Dendritic cell treated with granulocyte-macrophage colony-stimulating factor and Interleukin-4, amounts not matched to agents 40 ng/mL and 50 ng/mL, for 4 days (primary cell): ENCODE measurements around the gene U2AF2.
A peak's percentile ranks its signal among the peaks of the same experiment; 100 is the strongest.

Experiments
- H3K27ac Mint-ChIP-seq: one replicate; pipeline ENCODE4 v1.8.0; 2022; ENCODE audit warnings: mild to moderate bottlenecking, mixed read lengths
- H3K27me3 Mint-ChIP-seq: one replicate; pipeline ENCODE4 v1.8.0; 2022; ENCODE audit warnings: mild to moderate bottlenecking, mixed read lengths
- H3K36me3 Mint-ChIP-seq: one replicate; pipeline ENCODE4 v1.8.0; 2022; ENCODE audit warnings: low read depth, mixed read lengths
- H3K4me1 Mint-ChIP-seq: one replicate; pipeline ENCODE4 v1.8.0; 2022; ENCODE audit warnings: low read depth, mixed read lengths
- H3K4me3 Mint-ChIP-seq: one replicate; pipeline ENCODE4 v1.8.0; 2022; ENCODE audit warnings: mild to moderate bottlenecking, moderate library complexity, mixed read lengths
- H3K9me3 Mint-ChIP-seq: one replicate; pipeline ENCODE4 v1.8.0; 2022; ENCODE audit warnings: mixed read lengths
- intact Hi-C: fragments of 100-400 bp; cut with micrococcal nuclease; formaldehyde crosslinking; loops from one replicate; pipeline ENCODE4 v1.15.0; 2022

U2AF2 gene

DNA sequence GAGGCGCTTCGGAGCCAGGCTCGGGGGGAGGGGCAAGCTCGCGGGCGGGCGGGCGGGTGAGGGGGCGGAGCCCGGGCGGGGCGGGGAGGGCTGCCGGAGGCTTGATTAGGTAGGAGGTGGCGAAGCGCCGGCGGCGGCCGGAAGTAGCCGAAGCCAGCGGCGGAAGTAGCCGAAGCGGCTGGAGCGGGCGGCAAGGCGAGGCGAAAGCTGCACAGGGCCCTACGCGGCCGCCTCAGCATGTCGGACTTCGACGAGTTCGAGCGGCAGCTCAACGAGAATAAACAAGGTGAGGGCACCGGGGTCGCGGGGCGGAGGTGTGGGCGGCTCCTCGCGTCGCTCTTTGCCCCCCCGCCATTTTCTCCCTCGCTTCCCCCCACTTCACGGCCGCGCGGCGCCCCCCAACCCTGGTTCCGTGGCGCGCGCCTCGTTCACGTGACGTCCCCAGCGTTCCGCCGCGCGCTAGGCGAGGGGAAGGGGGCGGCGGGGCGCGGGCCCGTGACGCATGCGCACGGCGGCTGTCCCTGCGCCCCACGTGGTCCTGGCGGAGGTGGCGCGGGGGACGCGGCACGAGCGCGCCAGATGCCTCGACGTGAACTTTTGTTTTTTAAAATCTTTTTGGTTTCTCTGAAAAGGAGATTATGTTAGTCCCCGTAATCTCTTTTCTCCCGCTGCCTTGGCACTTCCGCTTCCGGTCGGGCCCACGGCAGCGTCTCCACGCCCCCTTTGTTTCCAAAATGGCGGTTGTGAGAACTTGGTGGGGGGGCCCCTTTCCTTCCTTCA lies at the start of gene U2AF2:
Gene U2AF2, plus strand, starts transcription at position 168 of the 780 bp plus-strand sequence. Its CDS starts 70 bp downstream, at position 238.
- Mint-ChIP-seq H3K27me3 (no peaks in the 10 kb centered on the region), H3K4me1 (peaks cover 56% of the 10 kb centered on the region), H3K36me3 (peaks cover 78% of the 10 kb centered on the region), H3K27ac (peak within 1 kb of the TSS; percentile 96), H3K4me3 (peak within 1 kb of the TSS; percentile 91), H3K9me3 (no peaks in the 10 kb centered on the region)
- intact Hi-C loops: loop anchor here (2.0 kb wide), 3 partner anchors 14 to 56 kb away; partner anchors contain the start of genes EPN1, FIZ1 and ZNF580

DNA sequence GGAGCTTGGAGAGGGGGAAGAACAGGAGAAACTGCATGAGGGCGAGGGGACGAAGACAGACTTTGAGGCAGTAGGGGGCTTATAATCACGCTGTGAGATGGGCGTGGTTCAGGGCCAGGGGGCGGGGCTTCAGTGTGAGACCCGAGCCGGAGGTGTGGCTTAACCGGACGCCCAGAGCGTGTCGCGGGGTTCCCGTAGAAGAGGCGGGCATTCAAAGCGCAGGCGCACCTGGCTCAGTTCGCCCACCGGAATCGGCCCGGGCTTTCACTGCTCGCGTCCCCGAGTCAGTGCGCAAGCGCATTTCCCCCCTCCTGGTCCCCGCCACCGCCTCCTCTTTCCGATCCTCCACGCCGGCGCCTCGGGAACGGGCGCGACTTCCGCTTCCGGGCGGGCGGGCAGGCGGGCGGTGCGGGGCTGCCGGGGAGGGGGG lies 49.6 kb upstream of the U2AF2 start:
- H3K4me1 Mint-ChIP-seq: peaks cover 80% of the 10 kb centered on the region
- intact Hi-C loops: no loop called here

DNA sequence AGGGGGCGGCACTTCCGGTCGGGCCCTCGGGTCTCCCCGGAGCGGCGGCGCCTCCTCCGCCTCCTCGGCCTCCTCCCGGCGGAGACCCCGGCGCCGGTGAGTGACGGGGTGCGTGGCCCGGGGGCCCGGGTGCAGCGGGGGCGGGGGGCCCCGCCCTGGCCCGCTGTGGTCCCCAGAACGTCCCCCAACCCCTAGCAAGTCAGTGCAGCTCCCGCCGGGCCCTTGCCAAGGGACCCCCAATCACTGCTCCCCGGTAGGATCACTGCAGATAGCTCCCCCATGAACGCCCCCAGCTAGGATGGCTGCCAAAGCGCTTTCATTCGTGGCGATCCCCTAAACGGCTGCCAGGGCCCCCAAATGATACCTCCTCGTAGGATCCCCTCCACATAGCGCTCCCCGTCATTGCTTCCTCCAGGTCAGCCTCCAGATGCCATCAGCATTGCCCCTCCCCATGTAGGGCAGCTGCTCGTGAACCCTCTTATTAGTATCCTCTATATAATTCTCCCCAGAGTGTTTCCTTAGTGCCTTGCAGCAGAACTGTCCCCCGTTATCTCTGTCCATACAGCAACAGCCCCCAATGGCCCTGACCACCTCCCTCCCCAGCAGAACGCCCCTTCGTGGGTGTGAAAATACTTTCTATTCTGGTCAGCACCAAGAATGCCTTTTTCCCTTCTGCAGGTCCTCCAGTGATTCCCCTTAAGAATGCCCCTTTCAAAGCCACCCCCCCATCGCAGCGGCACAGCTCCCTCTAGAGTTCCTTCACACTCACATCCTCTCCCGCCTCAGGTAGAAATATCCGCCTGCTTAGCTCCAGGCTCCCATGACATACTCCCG lies 49.0 kb upstream of the U2AF2 start, which contains the start of gene ZNF865:
Gene ZNF865, plus strand, starts transcription at position 11 of the 834 bp plus-strand sequence. CDS start 7,972 bp downstream, outside the sequence.
- Mint-ChIP-seq H3K9me3 (no peaks in the 10 kb centered on the region), H3K27ac (peak within 1 kb of the TSS; percentile 91), H3K36me3 (peaks cover 78% of the 10 kb centered on the region), H3K4me3 (peak within 1 kb of the TSS; percentile 94), H3K27me3 (no peaks in the 10 kb centered on the region), H3K4me1 (peaks cover 86% of the 10 kb centered on the region)
- intact Hi-C loops: no loop called here

More for the DNA sequence above, 49.6 kb upstream of the U2AF2 start:
- peak overlapping the region; percentile 78 for H3K4me3 Mint-ChIP-seq
- peaks cover 72% of the 10 kb centered on the region for H3K36me3 Mint-ChIP-seq
- no peaks in the 10 kb centered on the region for H3K27me3 Mint-ChIP-seq
- peak overlapping the region; percentile 91 for H3K27ac Mint-ChIP-seq
- no peaks in the 10 kb centered on the region for H3K9me3 Mint-ChIP-seq

GRCh38 chr19:55606471-55606787 lies 48.4 kb upstream of the U2AF2 start:
- H3K27me3 Mint-ChIP-seq: no peaks in the 10 kb centered on the region
- intact Hi-C loops: no loop called here
- H3K36me3 Mint-ChIP-seq: peaks cover 84% of the 10 kb centered on the region
- no peaks in the 10 kb centered on the region for H3K9me3 Mint-ChIP-seq
- H3K4me1 Mint-ChIP-seq: peaks cover 86% of the 10 kb centered on the region
- peak overlapping the region; percentile 94 for H3K4me3 Mint-ChIP-seq
- H3K27ac Mint-ChIP-seq: peak overlapping the region; percentile 91

GRCh38 chr19:55606817-55607216 lies 48.0 kb upstream of the U2AF2 start:
- Mint-ChIP-seq H3K4me3 (peak overlapping the region; percentile 94), H3K36me3 (peaks cover 81% of the 10 kb centered on the region), H3K9me3 (no peaks in the 10 kb centered on the region), H3K27me3 (no peaks in the 10 kb centered on the region), H3K27ac (peak overlapping the region; percentile 91), H3K4me1 (peaks cover 86% of the 10 kb centered on the region)
- intact Hi-C loops: no loop called here

DNA sequence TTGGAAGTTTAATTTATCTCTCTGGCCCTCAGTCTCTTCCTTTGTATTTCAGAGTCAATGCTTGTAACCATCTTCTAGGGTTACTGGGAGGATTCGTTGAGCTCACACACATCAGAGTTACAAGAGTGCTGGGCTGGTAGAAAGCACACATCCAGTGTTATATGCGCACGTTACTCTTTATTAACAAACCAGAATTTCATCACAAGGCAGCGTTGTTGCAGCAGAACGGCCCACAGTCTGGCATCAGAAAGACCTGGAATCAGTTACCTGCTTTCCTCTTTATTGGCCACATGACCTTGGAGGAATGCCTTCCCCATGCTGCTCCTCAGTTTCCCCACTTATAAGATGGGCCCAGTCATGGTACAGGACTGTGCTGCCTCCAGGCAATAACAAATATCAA lies 45.5 kb upstream of the U2AF2 start:
- no peak overlapping the region for H3K27ac Mint-ChIP-seq
- peaks cover 77% of the 10 kb centered on the region for H3K36me3 Mint-ChIP-seq
- no peaks in the 10 kb centered on the region for H3K9me3 Mint-ChIP-seq
- peaks cover 78% of the 10 kb centered on the region for H3K4me1 Mint-ChIP-seq
- no peak overlapping the region for H3K4me3 Mint-ChIP-seq
- intact Hi-C loops: no loop called here
- no peaks in the 10 kb centered on the region for H3K27me3 Mint-ChIP-seq

GRCh38 chr19:55611300-55611982 lies 43.4 kb upstream of the U2AF2 start:
- no peaks in the 10 kb centered on the region for H3K9me3 Mint-ChIP-seq
- peaks cover 65% of the 10 kb centered on the region for H3K4me1 Mint-ChIP-seq
- H3K27ac Mint-ChIP-seq: peak overlapping the region; percentile 71
- intact Hi-C loops: no loop called here
- H3K36me3 Mint-ChIP-seq: peaks cover 90% of the 10 kb centered on the region
- peak overlapping the region; percentile 50 for H3K4me3 Mint-ChIP-seq
- no peaks in the 10 kb centered on the region for H3K27me3 Mint-ChIP-seq

DNA sequence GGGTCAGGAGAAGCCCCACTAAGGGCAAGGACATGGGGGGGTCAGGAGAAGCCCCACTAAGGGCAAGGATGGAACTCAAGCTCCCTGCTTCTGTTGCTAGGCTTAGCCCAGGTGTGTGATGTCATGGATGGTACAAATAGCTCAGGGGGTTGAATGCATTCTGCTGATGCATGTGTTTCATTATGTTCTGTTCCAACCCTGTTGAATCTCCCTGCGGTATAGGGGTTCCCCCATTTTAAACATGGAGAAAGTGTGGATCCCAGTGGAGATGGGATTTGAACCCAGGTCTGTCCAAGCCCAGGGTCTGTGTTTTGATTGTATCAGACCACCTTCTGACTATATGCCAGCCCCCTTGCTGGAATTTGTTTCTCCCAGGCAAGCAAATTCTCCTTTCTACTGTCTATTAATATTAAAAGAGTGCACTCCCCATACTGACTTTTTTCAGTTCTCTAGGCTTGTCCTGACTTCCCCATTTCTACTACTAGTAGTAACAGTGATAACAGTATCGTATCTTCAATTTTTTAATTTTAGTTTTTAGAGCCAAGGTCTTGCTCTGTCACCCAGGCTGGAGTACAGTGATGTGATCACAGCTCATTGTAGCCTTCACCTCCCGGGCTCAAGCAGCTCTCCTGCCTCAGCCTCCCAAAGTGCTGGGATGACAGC lies 42.7 kb upstream of the U2AF2 start:
- H3K4me1 Mint-ChIP-seq: peaks cover 65% of the 10 kb centered on the region
- H3K9me3 Mint-ChIP-seq: no peaks in the 10 kb centered on the region
- H3K4me3 Mint-ChIP-seq: peak overlapping the region; percentile 50
- H3K27me3 Mint-ChIP-seq: no peaks in the 10 kb centered on the region
- H3K27ac Mint-ChIP-seq: peak overlapping the region; percentile 71
- H3K36me3 Mint-ChIP-seq: peaks cover 90% of the 10 kb centered on the region
- intact Hi-C loops: no loop called here

DNA sequence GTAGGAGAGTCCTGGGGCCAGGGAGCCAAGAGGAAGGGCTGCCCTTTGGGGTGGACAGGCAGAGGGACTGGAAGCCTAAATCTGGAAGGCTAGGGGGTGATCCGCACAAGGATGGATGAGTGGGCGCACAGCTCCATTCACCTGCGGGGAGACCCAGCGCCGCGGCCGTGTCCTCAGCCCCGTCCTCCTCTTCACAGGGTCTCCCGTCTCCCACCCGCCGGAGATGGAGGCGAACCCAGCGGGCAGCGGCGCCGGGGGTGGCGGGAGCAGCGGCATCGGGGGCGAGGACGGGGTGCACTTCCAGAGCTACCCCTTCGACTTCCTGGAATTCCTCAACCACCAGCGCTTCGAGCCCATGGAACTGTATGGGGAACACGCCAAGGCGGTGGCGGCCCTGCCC lies 41.4 kb upstream of the U2AF2 start:
- peaks cover 61% of the 10 kb centered on the region for H3K4me1 Mint-ChIP-seq
- no peaks in the 10 kb centered on the region for H3K27me3 Mint-ChIP-seq
- intact Hi-C loops: no loop called here
- H3K4me3 Mint-ChIP-seq: no peak overlapping the region
- peak overlapping the region; percentile 71 for H3K27ac Mint-ChIP-seq
- H3K9me3 Mint-ChIP-seq: no peaks in the 10 kb centered on the region
- peaks cover 86% of the 10 kb centered on the region for H3K36me3 Mint-ChIP-seq

GRCh38 chr19:55613930-55614710 lies 40.7 kb upstream of the U2AF2 start:
- H3K27ac Mint-ChIP-seq: no peak overlapping the region
- intact Hi-C loops: no loop called here
- no peak overlapping the region for H3K4me3 Mint-ChIP-seq
- H3K36me3 Mint-ChIP-seq: peaks cover 79% of the 10 kb centered on the region
- H3K27me3 Mint-ChIP-seq: no peaks in the 10 kb centered on the region
- peaks cover 63% of the 10 kb centered on the region for H3K4me1 Mint-ChIP-seq
- no peaks in the 10 kb centered on the region for H3K9me3 Mint-ChIP-seq

DNA sequence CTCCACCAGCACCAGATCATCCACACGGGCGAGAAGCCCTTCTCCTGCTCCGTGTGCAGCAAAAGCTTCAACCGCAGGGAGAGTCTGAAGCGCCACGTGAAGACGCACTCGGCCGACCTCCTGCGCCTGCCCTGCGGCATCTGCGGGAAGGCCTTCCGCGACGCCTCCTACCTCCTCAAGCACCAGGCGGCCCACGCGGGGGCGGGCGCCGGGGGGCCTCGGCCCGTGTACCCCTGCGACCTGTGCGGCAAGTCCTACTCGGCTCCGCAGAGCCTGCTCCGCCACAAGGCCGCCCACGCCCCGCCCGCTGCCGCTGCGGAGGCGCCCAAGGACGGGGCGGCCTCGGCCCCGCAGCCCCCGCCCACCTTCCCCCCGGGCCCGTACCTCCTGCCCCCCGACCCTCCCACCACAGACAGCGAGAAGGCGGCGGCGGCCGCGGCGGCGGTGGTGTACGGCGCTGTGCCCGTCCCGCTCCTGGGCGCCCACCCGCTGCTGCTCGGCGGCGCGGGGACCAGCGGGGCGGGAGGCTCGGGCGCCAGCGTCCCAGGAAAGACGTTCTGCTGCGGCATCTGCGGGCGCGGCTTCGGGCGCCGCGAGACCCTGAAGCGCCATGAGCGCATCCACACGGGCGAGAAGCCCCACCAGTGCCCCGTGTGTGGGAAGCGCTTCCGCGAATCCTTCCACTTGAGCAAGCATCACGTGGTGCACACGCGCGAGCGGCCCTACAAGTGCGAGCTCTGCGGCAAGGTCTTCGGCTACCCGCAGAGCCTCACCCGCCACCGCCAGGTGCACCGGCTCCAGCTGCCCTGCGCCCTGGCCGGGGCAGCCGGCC lies 39.9 kb upstream of the U2AF2 start:
- intact Hi-C loops: no loop called here
- Mint-ChIP-seq H3K4me3 (no peak overlapping the region), H3K9me3 (no peaks in the 10 kb centered on the region), H3K4me1 (peaks cover 63% of the 10 kb centered on the region), H3K36me3 (peaks cover 76% of the 10 kb centered on the region), H3K27ac (no peak overlapping the region), H3K27me3 (no peaks in the 10 kb centered on the region)
